Activated T-helper 1 cell treated with anti-CD3 and anti-CD28 coated beads, Interleukin-12 subunit alpha, Interleukin-12 subunit beta, Interleukin-2, Interleukin-4 antibody, amounts not matched to agents 30 ng/mL and 10 ng/mL and 1 ng/mL, durations not matched to agents 14 hours and 24 hours and 36 hours (primary cell): ENCODE results near the gene JARID2. TPM values are rescaled to one million over a fixed set of nuclear protein-coding genes. Genes with fewer than 3 reads are reported as not detected.

Experiments used
- DNase-seq: peaks from one replicate; pipeline ENCODE4 v3.0.0; 2021; ENCODE audit warnings: low spot score
- H3K27ac Mint-ChIP-seq: one replicate; pipeline ENCODE4 v1.8.0; 2021; ENCODE audit warnings: mild to moderate bottlenecking, mixed read lengths
- H3K27me3 Mint-ChIP-seq: one replicate; pipeline ENCODE4 v1.8.0; 2022; ENCODE audit warnings: mild to moderate bottlenecking, moderate library complexity, mixed read lengths; ENCODE audit not compliant: insufficient read depth
- H3K36me3 Mint-ChIP-seq: one replicate; pipeline ENCODE4 v1.8.0; 2021; ENCODE audit warnings: low read depth, mixed read lengths
- H3K4me1 Mint-ChIP-seq: one replicate; pipeline ENCODE4 v1.8.0; 2021; ENCODE audit warnings: low read depth, mixed read lengths
- H3K4me3 Mint-ChIP-seq: one replicate; pipeline ENCODE4 v1.8.0; 2021; ENCODE audit warnings: mild to moderate bottlenecking, moderate library complexity, mixed read lengths
- H3K9me3 Mint-ChIP-seq: one replicate; pipeline ENCODE4 v1.8.0; 2021; ENCODE audit warnings: mixed read lengths
- intact Hi-C: fragments of 100-400 bp; cut with micrococcal nuclease; formaldehyde crosslinking; loops from one replicate; pipeline ENCODE4 v1.15.1; 2024
- total RNA-seq: library from RNA; stranded (reverse); gene quantifications from 2 replicates; pipeline ENCODE4 v1.2.3, GENCODE V29; 2022

The JARID2 gene
- total RNA-seq, 1 donor from 2014 or later, result 60.5 TPM

DNA sequence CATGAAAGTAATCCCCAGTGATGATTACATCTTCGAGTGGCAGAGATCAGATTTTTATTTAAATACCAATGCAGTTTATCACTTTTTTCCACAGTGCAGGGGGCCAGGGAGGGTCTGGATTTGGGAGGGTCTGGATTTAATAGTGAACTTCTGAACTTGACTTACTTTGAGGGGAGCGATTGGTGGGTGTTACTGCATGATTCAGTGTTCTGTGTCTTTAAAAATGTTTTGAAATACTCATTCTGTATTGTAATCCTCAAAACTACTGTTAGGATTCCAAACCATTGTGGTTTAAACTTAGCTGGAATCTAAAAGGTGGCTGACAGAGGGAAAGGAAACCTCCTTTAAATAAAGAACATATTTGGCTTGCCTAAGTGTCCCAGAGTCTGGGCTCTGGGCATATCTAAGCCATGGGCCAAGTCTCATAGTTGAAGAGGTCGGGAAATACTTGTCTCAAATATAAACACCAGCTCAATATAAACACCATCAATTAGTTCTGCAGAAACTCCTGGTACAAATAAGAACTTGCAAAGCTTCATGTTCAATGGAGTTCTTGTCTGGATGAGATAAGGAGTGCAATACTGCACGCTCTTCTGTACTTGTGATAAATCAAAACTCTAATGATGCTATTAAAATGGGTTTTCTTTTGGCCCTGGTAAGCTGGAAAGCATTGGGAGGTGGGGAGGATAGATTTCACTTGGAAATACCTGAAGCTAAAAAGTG, 14.4 kb downstream of the JARID2 start:
- peaks cover 91% of the 10 kb centered on the region for H3K4me1 Mint-ChIP-seq
- H3K4me3 Mint-ChIP-seq, result peak overlapping the region; percentile 50
- no peaks in the 10 kb centered on the region for H3K9me3 Mint-ChIP-seq
- no peak for DNase-seq
- H3K36me3 Mint-ChIP-seq, result peaks cover 54% of the 10 kb centered on the region
- no peaks in the 10 kb centered on the region for H3K27me3 Mint-ChIP-seq
- intact Hi-C loops, result no loop called here
- H3K27ac Mint-ChIP-seq, result peak overlapping the region; percentile 45

DNA sequence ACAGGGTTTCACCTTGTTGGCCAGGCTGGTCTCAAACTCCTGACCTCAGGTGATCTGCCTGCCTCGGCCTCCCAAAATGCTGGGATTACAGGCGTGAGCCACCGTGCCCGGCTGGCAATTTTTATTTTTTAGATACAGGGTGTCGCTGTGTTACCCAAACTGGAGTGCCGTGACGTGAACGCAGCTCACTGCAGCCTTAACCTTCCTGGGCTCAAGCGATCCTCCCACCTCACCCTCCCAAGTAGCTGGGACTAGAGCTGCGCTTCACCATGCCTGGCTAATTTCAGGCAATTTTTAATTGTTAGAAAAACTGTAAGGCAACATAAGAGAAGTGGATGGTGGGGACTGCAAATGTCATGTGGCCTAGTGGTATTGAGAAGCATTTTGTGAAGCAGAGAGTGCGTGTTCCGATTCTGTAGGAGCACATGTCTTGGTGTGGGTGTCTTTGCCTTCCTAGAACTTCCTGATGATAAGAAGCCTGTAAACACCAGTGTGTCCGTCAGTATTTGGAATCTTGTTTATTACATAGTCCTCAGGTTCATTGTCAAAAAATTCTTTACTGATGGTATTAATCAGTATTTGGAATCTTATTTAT, 18.0 kb downstream of the JARID2 start:
- no peaks in the 10 kb centered on the region for H3K27me3 Mint-ChIP-seq
- H3K27ac Mint-ChIP-seq, result peak overlapping the region; percentile 55
- H3K9me3 Mint-ChIP-seq, result no peaks in the 10 kb centered on the region

GRCh38 chr6:15264412-15264811, 18.5 kb downstream of the JARID2 start:
- H3K27ac Mint-ChIP-seq, result peak overlapping the region; percentile 55
- H3K36me3 Mint-ChIP-seq, result peaks cover 37% of the 10 kb centered on the region

More for the DNA sequence above, 18.0 kb downstream of the JARID2 start:
- intact Hi-C loops, result no loop called here
- DNase-seq, result no peak
- Mint-ChIP-seq H3K36me3 (peaks cover 42% of the 10 kb centered on the region), H3K4me1 (peaks cover 91% of the 10 kb centered on the region), H3K4me3 (peak overlapping the region; percentile 13)

GRCh38 chr6:15264902-15265761, 19.3 kb downstream of the JARID2 start:
- peak overlapping the region; percentile 3 for H3K4me3 Mint-ChIP-seq
- H3K27me3 Mint-ChIP-seq, result no peaks in the 10 kb centered on the region
- peaks cover 88% of the 10 kb centered on the region for H3K4me1 Mint-ChIP-seq
- no peaks in the 10 kb centered on the region for H3K9me3 Mint-ChIP-seq
- no peak for DNase-seq
- peaks cover 34% of the 10 kb centered on the region for H3K36me3 Mint-ChIP-seq
- intact Hi-C loops, result no loop called here
- H3K27ac Mint-ChIP-seq, result peak overlapping the region; percentile 18

More at GRCh38 chr6:15264412-15264811, 18.5 kb downstream of the JARID2 start:
- Mint-ChIP-seq H3K9me3 (no peaks in the 10 kb centered on the region), H3K4me1 (peaks cover 89% of the 10 kb centered on the region), H3K4me3 (peak overlapping the region; percentile 13), H3K27me3 (no peaks in the 10 kb centered on the region)
- intact Hi-C loops, result no loop called here
- no peak for DNase-seq

GRCh38 chr6:15265787-15266186, 19.9 kb downstream of the JARID2 start:
- Mint-ChIP-seq H3K4me1 (peaks cover 88% of the 10 kb centered on the region), H3K27me3 (no peaks in the 10 kb centered on the region), H3K9me3 (no peaks in the 10 kb centered on the region), H3K4me3 (no peak overlapping the region), H3K27ac (no peak overlapping the region), H3K36me3 (peaks cover 32% of the 10 kb centered on the region)
- intact Hi-C loops, result loop anchor here (2.0 kb wide), 1 partner anchor 13 kb away; no protein-coding TSS in a partner anchor
- DNase-seq, result no peak

- Mint-ChIP-seq H3K9me3 (no peaks in the 10 kb centered on the region), H3K4me1 (peaks cover 93% of the 10 kb centered on the region), H3K27me3 (no peaks in the 10 kb centered on the region), H3K4me3 (peak overlapping the region; percentile 52), H3K36me3 (peaks cover 30% of the 10 kb centered on the region), H3K27ac (peak overlapping the region; percentile 27)
- no peak for DNase-seq
- intact Hi-C loops, result loop anchor here (2.0 kb wide), 1 partner anchor 14 kb away; no protein-coding TSS in a partner anchor
Observed at GRCh38 chr6:15266423-15266996, 20.6 kb downstream of the JARID2 start.

DNA sequence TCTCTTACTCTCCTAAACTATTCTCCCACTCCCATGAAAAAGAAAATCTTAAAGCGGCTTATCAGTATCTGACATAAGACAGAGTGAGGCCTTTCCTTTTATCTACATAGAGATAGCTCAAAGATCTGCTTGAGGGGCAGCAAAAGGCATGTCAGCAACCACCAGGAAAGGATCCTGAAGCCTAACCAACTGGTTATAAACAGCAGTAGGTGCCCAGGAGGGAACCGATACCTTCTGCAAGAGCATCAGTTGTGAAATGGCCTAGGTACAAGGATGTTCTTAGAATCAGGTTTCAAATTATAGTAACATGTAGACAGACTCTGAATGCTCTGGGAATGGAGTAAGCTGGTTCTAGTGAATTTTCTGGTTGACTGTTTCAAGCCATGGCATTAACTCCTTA, 21.4 kb downstream of the JARID2 start:
- Mint-ChIP-seq H3K27me3 (no peaks in the 10 kb centered on the region), H3K4me3 (peak overlapping the region; percentile 2), H3K4me1 (peaks cover 90% of the 10 kb centered on the region), H3K9me3 (no peaks in the 10 kb centered on the region), H3K27ac (peak overlapping the region; percentile 35), H3K36me3 (peaks cover 27% of the 10 kb centered on the region)
- DNase-seq, result no peak
- intact Hi-C loops, result loop anchor here (2.0 kb wide), 1 partner anchor 14 kb away; no protein-coding TSS in a partner anchor

DNA sequence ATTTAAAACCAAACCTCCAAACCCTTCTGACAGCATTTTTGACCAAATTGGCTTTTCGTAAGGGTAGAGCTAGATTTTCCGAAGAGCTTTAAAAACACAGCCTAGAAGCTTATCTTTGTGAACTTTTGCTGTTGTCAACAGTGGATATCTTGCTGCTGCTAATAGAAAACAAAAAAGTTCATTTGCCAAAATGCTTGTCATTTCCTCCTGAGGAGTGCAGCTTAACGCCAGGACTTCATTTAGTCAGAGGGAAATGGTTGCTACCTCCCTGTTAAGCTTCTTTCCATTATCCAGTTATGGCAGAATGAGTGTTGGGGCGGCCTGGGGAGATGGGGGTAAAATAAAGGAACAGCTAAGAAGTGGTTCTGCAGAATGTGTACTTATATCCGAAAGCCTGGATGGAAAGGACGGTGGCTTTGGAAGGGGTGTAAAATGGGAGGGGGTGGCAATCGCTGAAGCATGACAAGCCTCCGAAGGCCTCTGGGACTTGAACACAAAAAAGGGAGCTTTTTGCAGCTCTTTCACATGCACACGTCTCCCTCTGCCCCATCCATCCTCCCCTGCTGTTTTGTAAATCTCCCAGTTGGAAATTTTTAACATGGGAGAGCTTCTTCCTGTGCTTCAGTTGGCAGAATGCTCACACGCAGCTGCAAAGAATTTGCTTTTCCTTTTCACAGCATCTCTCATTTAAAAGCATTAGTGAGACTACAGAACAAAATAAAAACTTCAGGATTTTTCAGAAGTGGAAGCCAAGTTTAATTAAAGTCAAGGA, 22.5 kb downstream of the JARID2 start:
- Mint-ChIP-seq H3K27me3 (no peaks in the 10 kb centered on the region), H3K4me1 (peaks cover 88% of the 10 kb centered on the region), H3K27ac (peak overlapping the region; percentile 40), H3K9me3 (no peaks in the 10 kb centered on the region), H3K36me3 (peaks cover 26% of the 10 kb centered on the region), H3K4me3 (no peak overlapping the region)
- intact Hi-C loops, result no loop called here
- no peak for DNase-seq

DNA sequence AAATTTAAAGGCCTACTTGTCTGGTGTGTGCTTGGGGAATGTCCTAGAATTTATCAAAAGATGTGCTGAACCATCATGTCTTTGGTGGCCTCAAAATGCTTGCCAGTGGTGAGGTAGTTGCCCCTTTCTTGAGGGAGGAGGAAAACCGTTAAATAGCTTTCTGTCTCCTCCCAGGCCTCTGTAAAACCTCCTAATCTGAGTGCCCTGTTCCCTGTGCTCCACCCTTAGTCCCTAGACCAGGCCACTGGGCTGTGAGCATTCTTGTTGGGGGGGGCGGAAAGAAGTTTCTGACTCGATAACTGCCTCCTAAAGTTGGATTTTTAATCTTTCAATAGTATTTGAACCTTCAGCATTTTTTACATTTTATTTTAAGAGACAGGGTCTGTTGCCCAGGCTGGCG, 23.1 kb downstream of the JARID2 start:
- Mint-ChIP-seq H3K27ac (no peak overlapping the region), H3K36me3 (peaks cover 25% of the 10 kb centered on the region), H3K4me3 (no peak overlapping the region), H3K9me3 (no peaks in the 10 kb centered on the region), H3K27me3 (no peaks in the 10 kb centered on the region), H3K4me1 (peaks cover 84% of the 10 kb centered on the region)
- intact Hi-C loops, result no loop called here
- no peak for DNase-seq

DNA sequence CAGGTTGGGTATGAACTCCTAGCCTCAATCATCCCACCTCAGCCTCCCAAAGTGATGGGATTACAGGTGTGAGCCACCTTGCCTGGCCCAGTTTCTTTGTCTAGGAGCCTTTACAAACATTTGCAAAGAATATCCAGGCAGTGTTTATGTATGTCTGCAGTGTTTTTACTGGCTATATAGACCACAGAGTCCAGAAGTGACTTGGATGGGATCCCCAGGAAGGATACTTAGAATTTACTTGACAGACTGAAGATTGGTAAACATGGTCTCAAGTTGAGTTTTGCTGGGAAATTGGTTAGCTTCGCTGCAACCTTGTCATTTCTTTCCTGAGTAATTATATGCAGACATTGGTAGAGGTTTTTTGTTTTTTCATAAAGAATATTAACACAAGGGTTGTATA, 23.8 kb downstream of the JARID2 start:
- DNase-seq, result no peak
- intact Hi-C loops, result no loop called here
- Mint-ChIP-seq H3K27ac (peak overlapping the region; percentile 15), H3K4me3 (no peak overlapping the region), H3K36me3 (peaks cover 24% of the 10 kb centered on the region), H3K27me3 (no peaks in the 10 kb centered on the region), H3K9me3 (no peaks in the 10 kb centered on the region), H3K4me1 (peaks cover 84% of the 10 kb centered on the region)

DNA sequence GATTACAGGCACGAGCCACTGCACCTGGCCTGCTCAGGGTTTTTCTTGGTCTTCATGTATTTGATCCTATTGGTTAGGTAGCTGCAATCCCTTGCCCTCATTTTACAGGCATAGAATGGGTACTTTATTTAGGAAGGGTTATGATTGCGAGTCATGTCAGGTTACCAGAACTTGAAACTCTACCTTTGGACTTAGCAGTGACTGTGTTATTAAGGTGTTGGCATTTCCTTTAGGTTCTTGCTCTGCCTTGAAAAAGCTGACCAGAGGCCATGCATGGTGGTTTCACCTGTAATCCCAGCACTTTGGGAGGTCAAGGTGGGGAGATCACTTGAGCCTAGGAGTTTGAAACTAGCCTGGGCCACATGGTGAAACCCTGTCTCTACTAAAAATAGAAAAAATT, 24.5 kb downstream of the JARID2 start:
- Mint-ChIP-seq H3K9me3 (no peaks in the 10 kb centered on the region), H3K27me3 (no peaks in the 10 kb centered on the region), H3K4me3 (no peak overlapping the region), H3K36me3 (peaks cover 30% of the 10 kb centered on the region), H3K4me1 (peaks cover 81% of the 10 kb centered on the region), H3K27ac (peak overlapping the region; percentile 15)
- intact Hi-C loops, result no loop called here
- DNase-seq, result no peak

- Mint-ChIP-seq H3K4me1 (peaks cover 75% of the 10 kb centered on the region), H3K27ac (no peak overlapping the region), H3K4me3 (no peak overlapping the region), H3K36me3 (peaks cover 23% of the 10 kb centered on the region), H3K9me3 (no peaks in the 10 kb centered on the region), H3K27me3 (no peaks in the 10 kb centered on the region)
- intact Hi-C loops, result no loop called here
- no peak for DNase-seq
Observed at GRCh38 chr6:15272562-15272961, 26.7 kb downstream of the JARID2 start.
